Nephron progenitor cell (in vitro differentiated cells): ENCODE measurements around the gene CAMK1.

Experiments
- DNase-seq: peaks from one replicate; pipeline ENCODE4 v3.0.0; 2021
- H3K27ac Mint-ChIP-seq: 2 replicates; pipeline ENCODE4 v1.8.0; 2021; ENCODE audit warnings: mild to moderate bottlenecking, moderate library complexity, mixed read lengths
- H3K27me3 Mint-ChIP-seq: 2 replicates; pipeline ENCODE4 v1.8.0; 2021; ENCODE audit warnings: mild to moderate bottlenecking, low read depth, mixed read lengths; ENCODE audit not compliant: poor library complexity
- H3K36me3 Mint-ChIP-seq: 2 replicates; pipeline ENCODE4 v1.8.0; 2021; ENCODE audit warnings: low read depth, mixed read lengths
- H3K4me1 Mint-ChIP-seq: 2 replicates; pipeline ENCODE4 v1.8.0; 2021; ENCODE audit warnings: mixed read lengths
- H3K4me3 Mint-ChIP-seq: 2 replicates; pipeline ENCODE4 v1.8.0; 2021; ENCODE audit warnings: mild to moderate bottlenecking, moderate library complexity, mixed read lengths
- H3K9me3 Mint-ChIP-seq: 2 replicates; pipeline ENCODE4 v1.8.0; 2021; ENCODE audit warnings: mild to moderate bottlenecking, moderate library complexity, mixed read lengths
- CTCF ChIP-seq: fragments of 200-600 bp; sonication (generic); IDR thresholded peaks from 2 replicates; pipeline ENCODE4 v1.5.0; 2021; ENCODE audit warnings: antibody characterized with exemption

The CAMK1 gene

GRCh38 chr3:9807981-9808344 lies 38.2 kb upstream of the CAMK1 start:
- Mint-ChIP-seq H3K36me3 (peaks cover 24% of the 10 kb centered on the region), H3K27me3 (peaks cover 4% of the 10 kb centered on the region), H3K27ac (peak overlapping the region; percentile 68), H3K9me3 (no peaks in the 10 kb centered on the region), H3K4me1 (peaks cover 31% of the 10 kb centered on the region), H3K4me3 (no peak overlapping the region)
- TF ChIP-seq CTCF: no peak
- DNase-seq: no peak

GRCh38 chr3:9806688-9807589 lies 37.2 kb upstream of the CAMK1 start:
- no peak overlapping the region for H3K4me3 Mint-ChIP-seq
- peaks cover 31% of the 10 kb centered on the region for H3K4me1 Mint-ChIP-seq
- TF ChIP-seq CTCF: no peak
- H3K27ac Mint-ChIP-seq: peak overlapping the region; percentile 31
- no peak for DNase-seq
- H3K27me3 Mint-ChIP-seq: peaks cover 4% of the 10 kb centered on the region
- H3K36me3 Mint-ChIP-seq: peaks cover 28% of the 10 kb centered on the region
- H3K9me3 Mint-ChIP-seq: no peaks in the 10 kb centered on the region

GRCh38 chr3:9806137-9806536 lies 36.4 kb upstream of the CAMK1 start:
- no peak overlapping the region for H3K27ac Mint-ChIP-seq
- H3K9me3 Mint-ChIP-seq: no peaks in the 10 kb centered on the region
- TF ChIP-seq CTCF: no peak
- H3K4me1 Mint-ChIP-seq: peaks cover 23% of the 10 kb centered on the region
- no peak overlapping the region for H3K4me3 Mint-ChIP-seq
- H3K27me3 Mint-ChIP-seq: peaks cover 4% of the 10 kb centered on the region
- DNase-seq: no peak
- H3K36me3 Mint-ChIP-seq: peaks cover 34% of the 10 kb centered on the region

- H3K4me1 Mint-ChIP-seq: peaks cover 14% of the 10 kb centered on the region
- no peak for DNase-seq
- no peak for TF ChIP-seq CTCF
- H3K9me3 Mint-ChIP-seq: no peaks in the 10 kb centered on the region
- H3K27ac Mint-ChIP-seq: no peak overlapping the region
- no peaks in the 10 kb centered on the region for H3K27me3 Mint-ChIP-seq
- no peak overlapping the region for H3K4me3 Mint-ChIP-seq
- peaks cover 42% of the 10 kb centered on the region for H3K36me3 Mint-ChIP-seq
These were observed 35.2 kb upstream of the CAMK1 start for GRCh38 chr3:9804996-9805395.

GRCh38 chr3:9803494-9803893 lies 33.7 kb upstream of the CAMK1 start:
- DNase-seq: no peak
- Mint-ChIP-seq H3K36me3 (peaks cover 48% of the 10 kb centered on the region), H3K9me3 (no peaks in the 10 kb centered on the region), H3K27me3 (no peaks in the 10 kb centered on the region), H3K27ac (no peak overlapping the region), H3K4me1 (peaks cover 2% of the 10 kb centered on the region), H3K4me3 (no peak overlapping the region)
- no peak for TF ChIP-seq CTCF

GRCh38 chr3:9800529-9800928 lies 30.8 kb upstream of the CAMK1 start:
- no peak overlapping the region for H3K27ac Mint-ChIP-seq
- H3K9me3 Mint-ChIP-seq: no peaks in the 10 kb centered on the region
- H3K27me3 Mint-ChIP-seq: no peaks in the 10 kb centered on the region
- DNase-seq: no peak
- H3K4me3 Mint-ChIP-seq: no peak overlapping the region
- TF ChIP-seq CTCF: no peak
- H3K36me3 Mint-ChIP-seq: peaks cover 67% of the 10 kb centered on the region
- peaks cover under 1% of the 10 kb centered on the region for H3K4me1 Mint-ChIP-seq
